Sciatic nerve (tissue), 2 donors: ENCODE data around the gene ZNF20. TPM values are rescaled to one million over a fixed set of nuclear protein-coding genes. Genes with fewer than 3 reads are reported as not detected.

Source experiments
- ATAC-seq: fragments of 200-7000 bp; cut with Tn5 transposase; one replicate; pipeline ENCODE4 v1.9.1; 2020; ENCODE audit warnings: mild to moderate bottlenecking, moderate library complexity
- DNase-seq: peaks from one replicate; pipeline ENCODE4 v3.0.0-alpha.2; 2020; ENCODE audit warnings: low spot score
- intact Hi-C: fragments of 100-400 bp; cut with DNase I; formaldehyde crosslinking; loops from one replicate; pipeline ENCODE4 v1.14.2; 2022
- total RNA-seq: library from RNA; stranded (reverse); fragmentation: NEBNext Ultra II Directional; extraction: Animal tissue kit (Norgen Biotek cat#: 25700); gene quantifications from one replicate; pipeline ENCODE4 v1.2.1, GENCODE V29; 2021
- donor health status: DM: no; HTN: no; CAD: no.
- donor health status: DM: no; HTN: no; CAD: no.

Gene ZNF20
- 4.3 TPM for total RNA-seq

GRCh38 chr19:12139885-12140544, at the start of gene ZNF20:
ZNF20 (minus strand) TSS chr19:12140350; CDS start chr19:12140182, 168 bp downstream.
- DNase-seq (peak; percentile 98), ATAC-seq (peak; percentile 100)
- intact Hi-C loops: no loop called here

GRCh38 chr19:12187625-12188024, 47.5 kb upstream of the ZNF20 start:
- intact Hi-C loops: no loop called here
- ATAC-seq: no peak
- DNase-seq: no peak

- intact Hi-C loops: no loop called here
Measured at GRCh38 chr19:12180377-12180776, 40.2 kb upstream of the ZNF20 start.

GRCh38 chr19:12166626-12167025, 26.5 kb upstream of the ZNF20 start:
- intact Hi-C loops: no loop called here
- DNase-seq (no peak), ATAC-seq (no peak)

More at GRCh38 chr19:12180377-12180776, 40.2 kb upstream of the ZNF20 start:
- ATAC-seq (no peak), DNase-seq (no peak)

GRCh38 chr19:12163826-12164225, 23.7 kb upstream of the ZNF20 start:
- intact Hi-C loops: loop anchor here (1.0 kb wide), 1 partner anchor 18 kb away; no protein-coding TSS in a partner anchor
- no peak for ATAC-seq
- DNase-seq: no peak

GRCh38 chr19:12162882-12163806, 23.0 kb upstream of the ZNF20 start, which contains the start of gene ZNF136:
ZNF136 (plus strand) TSS chr19:12163096; CDS start chr19:12163204, 108 bp downstream.
- peak; percentile 96 for DNase-seq
- intact Hi-C loops: no loop called here
- ATAC-seq: peak; percentile 100

GRCh38 chr19:12162513-12162881, 22.3 kb upstream of the ZNF20 start:
- intact Hi-C loops: no loop called here
- no peak for ATAC-seq
- no peak for DNase-seq

- DNase-seq (no peak), ATAC-seq (no peak)
- intact Hi-C loops: no loop called here
Measured at GRCh38 chr19:12159773-12160414, 19.7 kb upstream of the ZNF20 start.

- intact Hi-C loops: no loop called here
- DNase-seq: peak; percentile 88
- peak; percentile 97 for ATAC-seq
Measured at GRCh38 chr19:12156223-12157058, 16.3 kb upstream of the ZNF20 start, which contains the start of gene ZNF625. ZNF625 (minus strand) TSS chr19:12156734; CDS start chr19:12156558, 176 bp downstream.

- intact Hi-C loops: no loop called here
- DNase-seq: no peak
- no peak for ATAC-seq
Measured at GRCh38 chr19:12155324-12155860, 15.2 kb upstream of the ZNF20 start.

GRCh38 chr19:12145348-12145747, 5.2 kb upstream of the ZNF20 start:
- intact Hi-C loops: no loop called here
- ATAC-seq (no peak), DNase-seq (no peak)

GRCh38 chr19:12141405-12141736, 1.2 kb upstream of the ZNF20 start:
- DNase-seq (no peak), ATAC-seq (no peak)
- intact Hi-C loops: no loop called here

- DNase-seq (peak; percentile 94), ATAC-seq (peak; percentile 94)
- intact Hi-C loops: no loop called here
Measured at GRCh38 chr19:12140545-12141404, 625 bp upstream of the ZNF20 start.

- DNase-seq (no peak), ATAC-seq (no peak)
- intact Hi-C loops: no loop called here
Measured at GRCh38 chr19:12139269-12139668, 881 bp downstream of the ZNF20 start.

GRCh38 chr19:12137221-12137940, 2.8 kb downstream of the ZNF20 start:
- DNase-seq: no peak
- intact Hi-C loops: no loop called here
- ATAC-seq: no peak

- intact Hi-C loops: no loop called here
- ATAC-seq (no peak), DNase-seq (no peak)
Measured at GRCh38 chr19:12133069-12133468, 7.1 kb downstream of the ZNF20 start.

GRCh38 chr19:12126707-12127106, 13.4 kb downstream of the ZNF20 start:
- intact Hi-C loops: no loop called here
- no peak for ATAC-seq
- no peak for DNase-seq
